K562 (cell line): ENCODE measurements around the gene RYR1. TPM values are rescaled to one million over a fixed set of nuclear protein-coding genes. Genes with fewer than 3 reads are reported as not detected.
A peak's percentile ranks its signal among the peaks of the same experiment; 100 is the strongest.

Source experiments
- ATAC-seq: fragments of 200-7000 bp; cut with Tn5 transposase; 3 replicates; pipeline ENCODE4 v1.9.1; 2020; ENCODE audit warnings: moderate library complexity
- BruUV-seq: library from RNA; stranded (reverse); fragments of 400-500 nt; replicated peaks from 2 replicates; lab custom pipeline; 2021; lab: Mats Ljungman, UMichigan
- CTCF ChIA-PET: fragments of 300-600 bp; formaldehyde crosslinking; extraction: SDS; loops from one replicate; lab custom pipeline; 2021; ENCODE audit warnings: low intra/inter-chr PET ratio; lab: Yijun Ruan, JAX
- POLR2A ChIA-PET: fragments of 300-600, 350-650 bp; sonication (Branson Sonifier 250); formaldehyde crosslinking; extraction: SDS; loops from one replicate; lab custom pipeline; 2021; ENCODE audit warnings: antibody characterized with exemption, inconsistent platforms; lab: Yijun Ruan, JAX
- DNase-seq, 4 experiments: peaks; one replicate each; pipeline versions ENCODE4 v3.0.0 to v3.0.0-alpha.2; 2011 to 2018; ENCODE audit warnings: low spot score in 3 of 4, mixed read lengths in 3 of 4; ENCODE audit errors: extremely low read depth in 1 of 4
- FAIRE-seq: peaks from 2 replicates; lab custom pipeline; 2011; peaks lifted over from hg19 to GRCh38; lab: Jason Lieb, UNC
- H2AFZ ChIP-seq: 2 replicates; pipeline ENCODE4 v1.6.0; 2011; ENCODE audit warnings: low read depth, low read length, control low read depth, inconsistent platforms
- H3K27ac ChIP-seq: fragments of 200-600 bp; 3 replicates; pipeline ENCODE4 v1.8.0; 2011; ENCODE audit warnings: low read depth, mild to moderate bottlenecking, control low read depth, inconsistent platforms, low read length, moderate library complexity, mixed read lengths; ENCODE audit errors: extremely low read depth
- H3K27me3 ChIP-seq, 2 experiments: fragments of 300-600 bp in 1 of 2; 2 replicates in 1 of 2; 3 replicates in 1 of 2; pipeline versions ENCODE4 v1.6.0 to v1.8.0; 2011; ENCODE audit warnings: inconsistent platforms in 2 of 2, low read length in 2 of 2, mild to moderate bottlenecking in 1 of 2, mixed read lengths in 1 of 2, moderate library complexity in 1 of 2; ENCODE audit not compliant: control insufficient read depth in 2 of 2, insufficient read depth in 2 of 2
- H3K36me3 ChIP-seq: fragments of 300-600 bp; 3 replicates; pipeline ENCODE4 v1.8.0; 2011; ENCODE audit warnings: mild to moderate bottlenecking, low read length, inconsistent platforms; ENCODE audit not compliant: control insufficient read depth, insufficient read depth
- H3K4me1 ChIP-seq, 2 experiments: fragments of 200-600 bp in 1 of 2; replicated peaks in 1 of 2; 2 replicates in 1 of 2; 3 replicates in 1 of 2; pipeline versions ENCODE4 v1.5.1 to v1.8.0; 2011; ENCODE audit warnings: inconsistent platforms in 2 of 2, low read length in 2 of 2, mild to moderate bottlenecking in 1 of 2, mixed read lengths in 1 of 2, moderate library complexity in 1 of 2; ENCODE audit not compliant: control insufficient read depth in 2 of 2, insufficient read depth in 2 of 2
- H3K4me2 ChIP-seq: 2 replicates; pipeline ENCODE4 v1.6.1; 2011; ENCODE audit warnings: low read length, control low read depth, inconsistent platforms, mixed read lengths; ENCODE audit not compliant: insufficient read depth
- H3K4me3 ChIP-seq: fragments of 200-600 bp; sonication (generic), shearing (Covaris generic); 2 replicates; pipeline ENCODE4 v1.5.1; 2016; ENCODE audit warnings: control low read depth, inconsistent platforms
- H3K79me2 ChIP-seq: fragments of 200-600 bp; 3 replicates; pipeline ENCODE4 v1.8.0; 2011; ENCODE audit warnings: low read length, inconsistent platforms; ENCODE audit not compliant: control insufficient read depth, insufficient read depth
- H3K9ac ChIP-seq, 2 experiments: 2 replicates each; pipeline versions ENCODE4 v1.6.0 to v1.6.1; 2011; ENCODE audit warnings: low read depth in 2 of 2, low read length in 2 of 2, control low read depth in 1 of 2, inconsistent platforms in 1 of 2, mild to moderate bottlenecking in 1 of 2, mixed read lengths in 1 of 2; ENCODE audit not compliant: insufficient read depth in 1 of 2
- H3K9me1 ChIP-seq: one replicate; pipeline ENCODE4 v1.6.0; 2011; ENCODE audit warnings: inconsistent platforms, mild to moderate bottlenecking, low read length, moderate library complexity; ENCODE audit not compliant: control insufficient read depth, insufficient read depth
- H3K9me3 ChIP-seq: replicated peaks from 2 replicates; pipeline ENCODE4 v1.5.1; 2011; ENCODE audit warnings: low read depth, low read length, inconsistent platforms; ENCODE audit not compliant: control insufficient read depth, insufficient read depth
- H4K20me1 ChIP-seq: replicated peaks from 2 replicates; pipeline ENCODE4 v1.6.1; 2011; ENCODE audit warnings: low read length, inconsistent platforms, mixed read lengths; ENCODE audit not compliant: control insufficient read depth, insufficient read depth
- C11orf30 ChIP-seq: fragments of 450-650 bp; IDR thresholded peaks from 2 replicates; pipeline ENCODE4 v1.6.1; 2016; ENCODE audit warnings: low read depth, mild to moderate bottlenecking
- EWSR1 ChIP-seq: fragments of 450-650 bp; IDR thresholded peaks from 2 replicates; pipeline ENCODE4 v1.6.1; 2018; ENCODE audit warnings: borderline replicate concordance, mild to moderate bottlenecking, low read depth, moderate library complexity; ENCODE audit not compliant: partially characterized antibody
- HNRNPUL1 ChIP-seq: fragments of 200-400 bp; formaldehyde crosslinking; IDR thresholded peaks from 2 replicates; pipeline ENCODE4 v1.6.1; 2017; ENCODE audit warnings: low read length
- RAD21 ChIP-seq, 2 experiments: fragments of 250-450 bp in 1 of 2; fragments of 450-650 bp in 1 of 2; sonication (Bioruptor Pico) in 1 of 2; formaldehyde crosslinking in 1 of 2; IDR thresholded peaks in 1 of 2; conservative IDR thresholded peaks in 1 of 2; 2 replicates each; pipeline versions ENCODE4 v1.4.0 to v1.8.0; 2020 to 2022; ENCODE audit warnings: mild to moderate bottlenecking in 2 of 2, moderate library complexity in 1 of 2
- REST ChIP-seq, 2 experiments: fragments of 450-650 bp; formaldehyde crosslinking in 1 of 2; IDR thresholded peaks; 2 replicates each; pipeline versions ENCODE4 v1.4.0 to v1.6.1; 2014 to 2020; ENCODE audit warnings: mild to moderate bottlenecking in 2 of 2, borderline replicate concordance in 1 of 2, low read depth in 1 of 2
- SMC3 ChIP-seq: conservative IDR thresholded peaks from 2 replicates; pipeline ENCODE4 v1.6.1; 2011; ENCODE audit warnings: low read depth, low read length, improper control_type of control experiment; ENCODE audit not compliant: insufficient read depth
- STAG1 ChIP-seq: sonication (generic); formaldehyde crosslinking; IDR thresholded peaks from 2 replicates; pipeline ENCODE4 v1.5.0; 2020; ENCODE audit warnings: missing genetic modification reagents, borderline replicate concordance
- ZNF121 ChIP-seq: sonication (generic); formaldehyde crosslinking; conservative IDR thresholded peaks from 2 replicates; pipeline ENCODE4 v1.8.0; 2022; ENCODE audit warnings: missing genetic modification reagents
- ZNF311 ChIP-seq: fragments of 250-450 bp; sonication (Bioruptor Pico); IDR thresholded peaks from 2 replicates; pipeline ENCODE4 v1.4.0; 2020; ENCODE audit warnings: mild to moderate bottlenecking, moderate library complexity
- WGBS: fragments of 100-300 bp; shearing (Covaris generic); methylation state at CpG from one replicate; pipeline ENCODE4 v1.1.6; 2016; ENCODE audit warnings: low coverage, mixed read lengths; ENCODE audit not compliant: insufficient coverage; ENCODE audit errors: missing lambda C conversion rate; 5-methylcytosine and 5-hydroxymethylcytosine counted together
- in situ Hi-C: fragments of 300-500 bp; cut with MboI; formaldehyde crosslinking; loops from 4 replicates; pipeline ENCODE4 v1.15.0; 2018; ENCODE audit warnings: inconsistent platforms, mixed read lengths
- intact Hi-C: fragments of 100-400 bp; cut with micrococcal nuclease; formaldehyde crosslinking; loops from 2 replicates; pipeline ENCODE4 v1.14.2; 2022
- polyA plus RNA-seq, 8 experiments: library from polyadenylated mRNA; depleted of rRNA in 4 of 8; stranded (reverse) in 5 of 8; unstranded in 3 of 8; fragments of >200 nt; fragmentation: Nextera tagmentation in 2 of 8; fragmentation: Illumina TruSeq in 1 of 8; extraction: Ambion mirVana in 2 of 8; extraction: Trizol in 1 of 8; gene quantifications; 2 replicates each; pipeline versions ENCODE4 v1.2.1 to v1.2.3, GENCODE V29; 2011 to 2014; ENCODE audit warnings: inconsistent platforms in 1 of 8, missing spikeins in 1 of 8
- total RNA-seq, 7 experiments: library from RNA; depleted of rRNA in 6 of 7; stranded (reverse); fragments of >200 nt in 6 of 7; fragmentation: Illumina TruSeq in 2 of 7; extraction: Trizol in 2 of 7; gene quantifications; 2 replicates each; pipeline versions ENCODE4 v1.2.1 to v1.2.3, GENCODE V29; 2011 to 2021; ENCODE audit warnings: low replicate concordance in 1 of 7
- TF ChIP-seq, protein P1 (sequence below), 3 experiments: IDR thresholded peaks in 2 of 3; conservative IDR thresholded peaks in 1 of 3; 2 replicates each; pipeline ENCODE4 v1.5.1; 2011 to 2012; ENCODE audit warnings: low read length in 3 of 3, mild to moderate bottlenecking in 3 of 3, control low read depth in 2 of 3, improper control_type of control experiment in 1 of 3, inconsistent platforms in 1 of 3, low read depth in 1 of 3, mixed read lengths in 1 of 3, moderate library complexity in 1 of 3; ENCODE audit not compliant: insufficient read depth in 2 of 3

Gene RYR1
- total and polyA plus RNA-seq, 9 of the 15 experiments (the other 6 are each of a cell fraction or from before 2014, with no cell fraction given): 0.11 to 7.4 (median 3.7) TPM

DNA sequence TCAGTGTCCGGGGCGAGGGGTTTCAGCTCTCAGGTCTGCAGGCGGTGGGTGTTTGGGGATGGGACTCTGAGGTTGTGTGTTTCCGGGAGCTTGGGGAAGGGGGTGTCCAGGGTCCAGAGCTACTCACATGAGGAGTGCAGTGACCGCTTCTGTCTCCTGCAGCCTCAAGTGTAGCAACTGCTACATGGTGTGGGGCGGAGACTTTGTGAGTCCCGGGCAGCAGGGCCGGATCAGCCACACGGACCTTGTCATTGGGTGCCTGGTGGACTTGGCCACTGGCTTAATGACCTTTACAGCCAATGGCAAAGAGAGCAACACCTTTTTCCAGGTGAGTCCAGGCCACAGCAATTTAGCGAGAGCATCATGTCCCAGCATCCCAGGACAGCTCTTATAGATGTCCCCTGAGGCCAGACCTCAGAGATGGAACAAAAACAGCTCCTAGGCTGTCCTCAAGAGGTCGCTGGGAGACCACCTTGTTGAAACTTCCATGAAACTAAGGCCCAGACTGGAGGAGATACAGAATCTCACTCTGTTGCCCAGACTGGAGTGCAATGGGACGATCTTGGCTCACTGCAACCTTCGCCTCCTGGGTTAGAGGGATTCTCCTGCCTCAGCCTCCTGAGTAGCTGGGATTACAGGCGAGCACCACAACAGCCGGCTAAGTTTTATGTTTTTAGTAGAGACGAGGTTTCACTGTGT lies 44.9 kb downstream of the RYR1 start:
- DNase-seq: peak; percentile 47 to 68 (median 60)
- Histone ChIP-seq H3K9me3 (no peaks in the 10 kb centered on the region), H3K27ac (no peak overlapping the region), H2AFZ (no peak overlapping the region), H3K4me2 (no peak overlapping the region), H3K36me3 (peaks cover 8% of the 10 kb centered on the region; the same call in 1 of the 3 replicates), H3K79me2 (no peaks in the 10 kb centered on the region), H3K4me1 (peaks cover 0 to under 1% of the 10 kb centered on the region in 2 experiments; a peak in 1 of 5 replicates), H3K9me1 (no peaks in the 10 kb centered on the region), H3K4me3 (no peak overlapping the region), H3K27me3 (no peaks in the 10 kb centered on the region), H3K9ac (no peak overlapping the region; a peak in 1 of 4 replicates), H4K20me1 (no peaks in the 10 kb centered on the region)
- ChIA-PET CTCF (interaction anchor here (1.2 kb wide), 1 partner anchor 157 kb away, joined by 3 read pairs; no protein-coding TSS in a partner anchor), POLR2A (interaction anchor here (0.6 to 1.3 kb wide), 4 partner anchors 18 to 355 kb away, joined by 3 read pairs; no protein-coding TSS in a partner anchor)
- WGBS: 60% methylated on average over 12 of the region's 16 CpGs
- intact Hi-C loops (no loop called here), in situ Hi-C loops (no loop called here)
- ATAC-seq: peak; percentile 95
- no TSS peak for BruUV-seq
- FAIRE-seq: peak; percentile 89
- no peak for TF ChIP-seq ZNF311 (CRISPR knock-in tag)
- peak; percentile 60 for TF ChIP-seq SMC3
- TF ChIP-seq, protein P1, sequence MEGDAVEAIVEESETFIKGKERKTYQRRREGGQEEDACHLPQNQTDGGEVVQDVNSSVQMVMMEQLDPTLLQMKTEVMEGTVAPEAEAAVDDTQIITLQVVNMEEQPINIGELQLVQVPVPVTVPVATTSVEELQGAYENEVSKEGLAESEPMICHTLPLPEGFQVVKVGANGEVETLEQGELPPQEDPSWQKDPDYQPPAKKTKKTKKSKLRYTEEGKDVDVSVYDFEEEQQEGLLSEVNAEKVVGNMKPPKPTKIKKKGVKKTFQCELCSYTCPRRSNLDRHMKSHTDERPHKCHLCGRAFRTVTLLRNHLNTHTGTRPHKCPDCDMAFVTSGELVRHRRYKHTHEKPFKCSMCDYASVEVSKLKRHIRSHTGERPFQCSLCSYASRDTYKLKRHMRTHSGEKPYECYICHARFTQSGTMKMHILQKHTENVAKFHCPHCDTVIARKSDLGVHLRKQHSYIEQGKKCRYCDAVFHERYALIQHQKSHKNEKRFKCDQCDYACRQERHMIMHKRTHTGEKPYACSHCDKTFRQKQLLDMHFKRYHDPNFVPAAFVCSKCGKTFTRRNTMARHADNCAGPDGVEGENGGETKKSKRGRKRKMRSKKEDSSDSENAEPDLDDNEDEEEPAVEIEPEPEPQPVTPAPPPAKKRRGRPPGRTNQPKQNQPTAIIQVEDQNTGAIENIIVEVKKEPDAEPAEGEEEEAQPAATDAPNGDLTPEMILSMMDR (IDR thresholded peaks at IDR 0.05 in 2 of 3, conservative IDR thresholded peaks at IDR 0.05 in 1 of 3; ENCODE audit: insufficient read depth in 2 of 3, low read depth in 1 of 3, low read length in 3 of 3): peak; percentile 64 to 74 (median 73)
- TF ChIP-seq C11orf30: no peak
- 0 out of 2 replicates have a peak, but pooled peaks have one; percentile 23 for TF ChIP-seq REST (IDR thresholded peaks at IDR 0.05; ENCODE audit: borderline replicate concordance)
- no peak for TF ChIP-seq REST (CRISPR knock-in tag; IDR thresholded peaks at IDR 0.05; ENCODE audit: low read depth)
- TF ChIP-seq ZNF121 (CRISPR knock-in tag): peak; percentile 80
- TF ChIP-seq HNRNPUL1: no peak
- TF ChIP-seq EWSR1: no peak
- peak in 1 of 2 experiments; percentile 73; a peak in 3 of 4 replicates for TF ChIP-seq RAD21 (CRISPR knock-in tag; conservative IDR thresholded peaks at IDR 0.05 in 1 of 2, IDR thresholded peaks at IDR 0.05 in 1 of 2)
- peak; percentile 83; the same call in 1 of the 2 replicates for TF ChIP-seq STAG1 (CRISPR knock-in tag)
